Mesothelial cell of epicardium (in vitro differentiated cells): ENCODE data around the gene GALK1. TPM values are rescaled to one million over a fixed set of nuclear protein-coding genes. Genes with fewer than 3 reads are reported as not detected.

Source experiments
- DNase-seq, 2 experiments: peaks; one replicate each; pipeline ENCODE4 v3.0.0; 2021; ENCODE audit warnings: low spot score in 2 of 2; ENCODE audit not compliant: unreplicated experiment in 2 of 2
- H3K27ac Mint-ChIP-seq: 2 replicates; pipeline ENCODE4 v1.8.0; 2021; ENCODE audit warnings: mixed read lengths
- H3K27me3 Mint-ChIP-seq: 2 replicates; pipeline ENCODE4 v1.8.0; 2021; ENCODE audit warnings: low read depth, mixed read lengths
- H3K36me3 Mint-ChIP-seq: 2 replicates; pipeline ENCODE4 v1.8.0; 2021; ENCODE audit warnings: mixed read lengths
- H3K4me1 Mint-ChIP-seq: 2 replicates; pipeline ENCODE4 v1.8.0; 2021; ENCODE audit warnings: mixed read lengths
- H3K4me3 Mint-ChIP-seq: 2 replicates; pipeline ENCODE4 v1.8.0; 2021; ENCODE audit warnings: mild to moderate bottlenecking, moderate library complexity, mixed read lengths
- H3K9me3 Mint-ChIP-seq: 2 replicates; pipeline ENCODE4 v1.8.0; 2021; ENCODE audit warnings: mixed read lengths
- total RNA-seq: library from RNA; stranded (reverse); gene quantifications from 3 replicates; pipeline ENCODE4 v1.2.1, GENCODE V29; 2021
- TF ChIP-seq, protein P1 (sequence below): fragments of 200-600 bp; sonication (generic); IDR thresholded peaks from one replicate; pipeline ENCODE4 v1.5.0; 2021; ENCODE audit warnings: antibody characterized with exemption; ENCODE audit not compliant: unreplicated experiment

GALK1 gene
- total RNA-seq, 1 donor from 2014 or later: 32.1 TPM

GRCh38 chr17:75776386-75777295 lies 11.6 kb upstream of the GALK1 start:
- peaks cover 22% of the 10 kb centered on the region for H3K36me3 Mint-ChIP-seq
- peak overlapping the region; percentile 83 for H3K27ac Mint-ChIP-seq

GRCh38 chr17:75774991-75775668 lies 10.1 kb upstream of the GALK1 start:
- Mint-ChIP-seq H3K36me3 (peaks cover 22% of the 10 kb centered on the region), H3K4me3 (peak overlapping the region; percentile 8), H3K27me3 (peaks cover 1% of the 10 kb centered on the region), H3K9me3 (no peaks in the 10 kb centered on the region), H3K27ac (peak overlapping the region; percentile 83), H3K4me1 (peaks cover 30% of the 10 kb centered on the region)
- TF ChIP-seq, protein P1, sequence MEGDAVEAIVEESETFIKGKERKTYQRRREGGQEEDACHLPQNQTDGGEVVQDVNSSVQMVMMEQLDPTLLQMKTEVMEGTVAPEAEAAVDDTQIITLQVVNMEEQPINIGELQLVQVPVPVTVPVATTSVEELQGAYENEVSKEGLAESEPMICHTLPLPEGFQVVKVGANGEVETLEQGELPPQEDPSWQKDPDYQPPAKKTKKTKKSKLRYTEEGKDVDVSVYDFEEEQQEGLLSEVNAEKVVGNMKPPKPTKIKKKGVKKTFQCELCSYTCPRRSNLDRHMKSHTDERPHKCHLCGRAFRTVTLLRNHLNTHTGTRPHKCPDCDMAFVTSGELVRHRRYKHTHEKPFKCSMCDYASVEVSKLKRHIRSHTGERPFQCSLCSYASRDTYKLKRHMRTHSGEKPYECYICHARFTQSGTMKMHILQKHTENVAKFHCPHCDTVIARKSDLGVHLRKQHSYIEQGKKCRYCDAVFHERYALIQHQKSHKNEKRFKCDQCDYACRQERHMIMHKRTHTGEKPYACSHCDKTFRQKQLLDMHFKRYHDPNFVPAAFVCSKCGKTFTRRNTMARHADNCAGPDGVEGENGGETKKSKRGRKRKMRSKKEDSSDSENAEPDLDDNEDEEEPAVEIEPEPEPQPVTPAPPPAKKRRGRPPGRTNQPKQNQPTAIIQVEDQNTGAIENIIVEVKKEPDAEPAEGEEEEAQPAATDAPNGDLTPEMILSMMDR: no peak
- DNase-seq: no peak

More at GRCh38 chr17:75776386-75777295, 11.6 kb upstream of the GALK1 start:
- H3K9me3 Mint-ChIP-seq: no peaks in the 10 kb centered on the region
- TF ChIP-seq, protein P1: no peak
- H3K27me3 Mint-ChIP-seq: peaks cover 1% of the 10 kb centered on the region
- no peak for DNase-seq
- H3K4me1 Mint-ChIP-seq: peaks cover 31% of the 10 kb centered on the region
- H3K4me3 Mint-ChIP-seq: peak overlapping the region; percentile 97

- TF ChIP-seq, protein P1: no peak
- H3K4me3 Mint-ChIP-seq: no peak overlapping the region
- no peaks in the 10 kb centered on the region for H3K9me3 Mint-ChIP-seq
- no peak for DNase-seq
- H3K4me1 Mint-ChIP-seq: peaks cover 27% of the 10 kb centered on the region
- H3K36me3 Mint-ChIP-seq: peaks cover 20% of the 10 kb centered on the region
- H3K27ac Mint-ChIP-seq: no peak overlapping the region
- H3K27me3 Mint-ChIP-seq: peaks cover under 1% of the 10 kb centered on the region
Measured at GRCh38 chr17:75774471-75774990, 9.5 kb upstream of the GALK1 start.

DNA sequence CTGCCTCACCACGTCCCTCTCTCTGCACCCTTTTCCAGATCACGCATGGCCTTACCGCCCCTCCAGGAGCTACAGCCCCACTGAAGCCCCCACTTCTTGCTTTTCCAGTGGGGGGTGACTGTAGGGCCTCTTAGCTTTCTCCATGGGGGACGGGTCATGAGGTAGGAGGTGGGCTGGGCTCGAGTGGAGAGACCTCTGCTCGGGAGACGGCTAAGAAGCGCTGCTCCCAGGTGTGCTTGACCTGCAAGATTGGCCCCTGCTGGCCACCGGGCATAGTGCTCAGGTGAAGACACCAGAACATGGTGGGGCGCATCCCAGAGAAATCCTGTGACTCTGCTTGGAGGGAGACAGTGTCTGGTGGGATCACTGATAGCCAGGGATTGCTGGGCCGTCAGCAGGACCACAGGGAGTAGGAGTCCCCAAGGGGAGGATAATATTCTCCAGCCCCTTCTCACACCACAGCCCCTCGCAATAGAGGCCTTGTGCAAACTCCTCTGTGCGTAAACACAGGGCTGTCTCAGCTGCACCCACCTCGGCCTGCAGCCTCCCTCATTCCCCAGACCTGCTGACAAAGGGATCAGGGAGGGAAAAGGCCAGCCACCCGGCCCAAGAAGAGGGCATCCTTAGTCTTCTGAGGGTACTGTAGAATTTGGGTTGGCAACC lies 8.9 kb upstream of the GALK1 start:
- Mint-ChIP-seq H3K27me3 (no peaks in the 10 kb centered on the region), H3K4me1 (peaks cover 27% of the 10 kb centered on the region), H3K4me3 (no peak overlapping the region), H3K9me3 (no peaks in the 10 kb centered on the region), H3K36me3 (peaks cover 19% of the 10 kb centered on the region), H3K27ac (no peak overlapping the region)
- TF ChIP-seq, protein P1: no peak
- DNase-seq: no peak

- peaks cover 27% of the 10 kb centered on the region for H3K4me1 Mint-ChIP-seq
- peaks cover 13% of the 10 kb centered on the region for H3K36me3 Mint-ChIP-seq
- TF ChIP-seq, protein P1: no peak
- no peak overlapping the region for H3K27ac Mint-ChIP-seq
- H3K9me3 Mint-ChIP-seq: no peaks in the 10 kb centered on the region
- no peak overlapping the region for H3K4me3 Mint-ChIP-seq
- no peak for DNase-seq
- H3K27me3 Mint-ChIP-seq: no peaks in the 10 kb centered on the region
Measured at GRCh38 chr17:75773121-75773807, 8.3 kb upstream of the GALK1 start.
